D721Med (cell line): ENCODE measurements around the gene CYTH3.

Source experiments
- DNase-seq: peaks from one replicate; pipeline ENCODE4 v3.0.0; 2011; ENCODE audit warnings: low spot score; ENCODE audit not compliant: insufficient read length
- FAIRE-seq: peaks from 2 replicates; lab custom pipeline; 2011; peaks lifted over from hg19 to GRCh38; lab: Jason Lieb, UNC
- TF ChIP-seq, protein P1 (sequence below): IDR thresholded peaks from 2 replicates; pipeline ENCODE4 v1.5.1; 2012; ENCODE audit warnings: mild to moderate bottlenecking, control low read depth; ENCODE audit not compliant: insufficient read depth; ENCODE audit errors: missing control alignments

CYTH3 gene

DNA sequence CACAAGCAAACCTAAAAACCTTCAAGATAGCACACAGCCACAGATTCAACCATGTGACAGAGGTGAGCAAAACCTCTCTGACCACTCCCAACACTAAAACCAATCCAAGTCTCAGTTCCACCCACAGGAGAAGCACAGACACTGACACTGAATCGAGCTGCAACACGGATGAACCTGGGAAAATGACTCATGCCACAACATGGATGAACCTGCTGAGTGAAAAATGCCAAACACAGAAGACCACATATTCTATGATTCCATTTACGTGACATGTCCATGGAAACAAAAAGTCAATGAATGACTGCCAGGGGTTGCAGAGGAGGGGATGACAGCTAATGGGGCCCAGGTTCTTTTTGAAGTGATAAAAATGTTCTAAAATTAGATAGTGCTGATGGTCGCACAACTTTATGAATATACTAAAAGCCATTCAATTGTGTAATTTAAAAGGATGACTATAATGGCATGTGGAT, 22.0 kb downstream of the CYTH3 start:
- TF ChIP-seq, protein P1, sequence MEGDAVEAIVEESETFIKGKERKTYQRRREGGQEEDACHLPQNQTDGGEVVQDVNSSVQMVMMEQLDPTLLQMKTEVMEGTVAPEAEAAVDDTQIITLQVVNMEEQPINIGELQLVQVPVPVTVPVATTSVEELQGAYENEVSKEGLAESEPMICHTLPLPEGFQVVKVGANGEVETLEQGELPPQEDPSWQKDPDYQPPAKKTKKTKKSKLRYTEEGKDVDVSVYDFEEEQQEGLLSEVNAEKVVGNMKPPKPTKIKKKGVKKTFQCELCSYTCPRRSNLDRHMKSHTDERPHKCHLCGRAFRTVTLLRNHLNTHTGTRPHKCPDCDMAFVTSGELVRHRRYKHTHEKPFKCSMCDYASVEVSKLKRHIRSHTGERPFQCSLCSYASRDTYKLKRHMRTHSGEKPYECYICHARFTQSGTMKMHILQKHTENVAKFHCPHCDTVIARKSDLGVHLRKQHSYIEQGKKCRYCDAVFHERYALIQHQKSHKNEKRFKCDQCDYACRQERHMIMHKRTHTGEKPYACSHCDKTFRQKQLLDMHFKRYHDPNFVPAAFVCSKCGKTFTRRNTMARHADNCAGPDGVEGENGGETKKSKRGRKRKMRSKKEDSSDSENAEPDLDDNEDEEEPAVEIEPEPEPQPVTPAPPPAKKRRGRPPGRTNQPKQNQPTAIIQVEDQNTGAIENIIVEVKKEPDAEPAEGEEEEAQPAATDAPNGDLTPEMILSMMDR: no peak
- DNase-seq: no peak
- no peak for FAIRE-seq

DNA sequence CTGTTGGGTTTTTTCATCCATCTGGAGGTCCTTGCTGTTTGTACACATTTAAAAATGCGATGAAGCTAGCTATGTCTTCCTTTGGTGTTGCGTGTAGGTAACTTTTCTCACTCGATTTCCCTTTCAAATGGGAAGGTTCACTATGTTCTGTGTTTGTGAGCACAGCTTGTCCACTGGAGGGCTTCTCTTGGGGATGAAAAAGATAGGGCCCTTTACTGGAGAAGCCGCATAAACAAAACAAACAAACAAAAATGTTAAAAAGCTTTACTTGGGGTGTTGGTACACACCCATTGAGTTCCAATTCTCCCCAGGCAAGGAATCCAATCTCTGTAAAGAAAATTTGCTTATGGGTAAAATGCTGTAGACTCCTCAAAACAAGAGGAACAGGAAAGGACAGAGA, 23.4 kb downstream of the CYTH3 start:
- no peak for DNase-seq
- FAIRE-seq: no peak
- TF ChIP-seq, protein P1: no peak

DNA sequence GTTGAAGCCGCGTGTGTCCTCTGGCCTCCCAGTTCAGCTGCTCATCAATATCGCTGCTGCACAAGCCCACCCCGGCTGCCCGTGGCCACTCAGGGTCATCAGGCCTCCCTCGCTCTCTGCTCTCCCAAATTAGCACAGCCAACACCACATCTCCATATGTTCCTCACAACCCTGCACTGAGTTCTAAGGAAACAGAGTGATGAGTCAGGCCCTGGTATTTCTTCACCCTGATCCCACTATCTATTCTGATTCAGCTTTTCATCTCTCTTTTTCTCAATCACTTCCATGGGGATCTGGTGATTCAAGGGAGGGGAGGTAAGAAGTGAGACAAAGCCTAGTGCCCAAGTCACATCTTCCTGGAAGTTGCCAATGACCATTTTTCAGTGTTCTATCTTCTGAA, 23.8 kb downstream of the CYTH3 start:
- TF ChIP-seq, protein P1: no peak
- FAIRE-seq (no peak), DNase-seq (no peak)

DNA sequence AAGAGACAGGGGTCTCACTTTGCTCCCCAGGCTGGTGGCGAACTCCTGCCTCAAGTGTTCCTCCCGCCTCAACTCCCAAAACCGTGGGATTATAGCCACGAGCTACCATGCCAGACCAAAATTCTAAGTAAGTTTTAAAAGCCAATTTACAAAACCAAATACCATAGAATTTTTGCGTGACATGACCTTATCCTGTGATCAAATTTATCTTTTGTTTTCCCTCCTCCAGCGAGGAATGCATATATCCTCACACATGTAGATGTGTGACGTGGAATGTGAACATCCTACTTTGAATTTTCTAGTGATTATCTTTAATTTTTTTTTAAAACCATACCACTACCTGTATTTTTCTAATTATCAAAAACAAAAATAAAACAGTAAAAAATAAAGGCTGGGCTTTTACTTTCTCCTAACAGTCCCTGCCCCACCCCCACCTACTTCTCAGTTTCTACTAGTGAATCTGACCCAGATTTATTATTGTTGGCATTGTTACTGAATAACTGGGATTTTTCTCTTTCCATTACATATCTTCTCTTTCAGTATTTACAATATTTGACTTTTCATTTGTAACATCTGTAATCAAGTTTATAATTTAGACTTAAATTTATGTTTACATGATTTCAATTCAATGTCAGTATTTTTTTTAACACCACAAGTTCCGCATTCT, 26.0 kb downstream of the CYTH3 start:
- TF ChIP-seq, protein P1: no peak
- no peak for DNase-seq
- no peak for FAIRE-seq

DNA sequence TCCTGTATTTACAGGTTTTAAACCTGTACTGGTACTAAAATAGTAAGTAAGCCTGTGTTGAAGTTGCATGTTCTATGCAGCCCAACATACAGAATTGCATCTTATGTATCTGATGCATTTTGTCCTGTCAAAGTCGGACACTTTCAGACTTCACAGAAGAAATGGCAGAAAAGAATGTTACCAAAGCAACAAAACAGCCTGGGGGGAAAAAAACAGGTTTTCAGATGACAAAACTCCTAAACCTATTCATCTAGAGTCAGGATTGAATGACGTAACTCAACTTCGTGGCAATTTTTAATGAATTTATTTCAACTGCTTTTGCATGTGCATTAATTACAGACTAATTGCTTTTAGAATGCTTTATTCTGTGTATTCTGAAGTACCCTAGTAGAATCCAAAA, 28.4 kb downstream of the CYTH3 start:
- FAIRE-seq (no peak), DNase-seq (no peak)
- TF ChIP-seq, protein P1: no peak

DNA sequence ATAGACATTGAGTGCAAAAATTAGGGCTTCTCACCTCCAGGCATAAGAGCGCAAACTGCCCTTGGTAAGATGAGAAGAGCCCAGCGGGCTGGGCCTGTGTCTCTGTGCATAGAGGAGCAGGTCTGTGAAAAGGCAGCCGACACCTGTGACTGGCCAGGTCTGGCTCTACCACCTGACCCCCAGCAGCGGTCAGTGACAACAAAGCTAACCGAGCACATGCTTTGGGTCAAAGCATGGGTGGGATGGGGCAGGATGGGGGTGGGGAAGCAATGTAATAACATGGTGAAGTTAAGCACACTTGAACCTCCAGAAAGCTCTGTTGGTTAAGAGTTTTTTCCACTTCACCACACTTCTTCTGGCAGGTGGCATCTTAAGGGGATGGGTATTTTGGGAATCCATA, 29.3 kb downstream of the CYTH3 start:
- DNase-seq (no peak), FAIRE-seq (no peak)
- TF ChIP-seq, protein P1: no peak

DNA sequence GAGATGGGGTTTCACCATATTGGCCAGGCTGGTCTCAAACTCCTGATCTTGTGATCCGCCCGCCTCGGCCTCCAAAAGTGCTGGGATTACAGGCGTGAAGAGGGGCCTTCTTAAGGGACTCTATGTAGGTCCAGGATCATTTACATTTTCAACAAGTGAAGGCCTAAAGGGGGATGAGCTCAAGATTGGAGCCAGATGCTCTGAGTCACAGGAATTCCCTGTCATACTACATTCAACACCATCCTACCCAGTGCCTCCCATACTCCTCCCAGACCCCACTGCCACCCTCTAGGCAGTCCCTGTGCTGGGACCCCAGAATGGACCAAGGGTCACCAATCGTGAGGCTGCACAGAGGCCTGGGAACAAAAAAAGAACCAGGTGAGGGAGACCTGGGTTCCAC, 29.9 kb downstream of the CYTH3 start:
- FAIRE-seq (no peak), DNase-seq (no peak)
- TF ChIP-seq, protein P1: no peak
